Erythroblast (primary cell): ENCODE results near the gene SNRNP70.

Source experiments
- GATA1 ChIP-seq: IDR thresholded peaks from 2 replicates; pipeline ENCODE4 v1.6.1; 2011; ENCODE audit warnings: low read depth, mild to moderate bottlenecking, control low read depth, low read length, moderate library complexity
- POLR2A ChIP-seq: IDR thresholded peaks from 2 replicates; pipeline ENCODE4 v1.6.1; 2011; ENCODE audit warnings: mild to moderate bottlenecking, low read length

GRCh38 chr19:49085020-49085867 is at the start of gene SNRNP70:
- TF ChIP-seq POLR2A, result peak; percentile 96
- no peak for TF ChIP-seq GATA1
